H1 (cell line): Measurements from ENCODE around the gene SYNPO. TPM values are rescaled to one million over a fixed set of nuclear protein-coding genes. Genes with fewer than 3 reads are reported as not detected.

Experiments
- CTCF ChIA-PET: fragments of 300-600 bp; sonication (Branson Sonifier 250); formaldehyde crosslinking; loops from one replicate; lab custom pipeline; 2021; ENCODE audit not compliant: partially characterized antibody; lab: Charles Lee
- POLR2A ChIA-PET: fragments of 300-600 bp; sonication (Branson Sonifier 250); formaldehyde crosslinking; loops from one replicate; lab custom pipeline; 2021; ENCODE audit warnings: inconsistent platforms; ENCODE audit not compliant: partially characterized antibody; lab: Charles Lee
- DNase-seq, 2 experiments: peaks; one replicate each; pipeline versions ENCODE4 v3.0.0 to v3.0.0-alpha.2; 2010 to 2022; ENCODE audit warnings: low spot score in 2 of 2, low read depth in 1 of 2, mixed read lengths in 1 of 2
- FAIRE-seq: peaks from 2 replicates; lab custom pipeline; 2011; peaks lifted over from hg19 to GRCh38; lab: Jason Lieb, UNC
- H2AFZ ChIP-seq: 2 replicates; pipeline ENCODE4 v1.8.1; 2012; ENCODE audit warnings: low read length, inconsistent platforms
- H2AK5ac ChIP-seq: 2 replicates; pipeline ENCODE4 v1.6.1; 2013; ENCODE audit warnings: low read depth, low read length
- H2BK120ac ChIP-seq: replicated peaks from 2 replicates; pipeline ENCODE3; 2013; ENCODE audit warnings: low read depth, low read length, inconsistent platforms
- H2BK12ac ChIP-seq: 2 replicates; pipeline ENCODE4 v1.6.1; 2013; ENCODE audit warnings: low read depth, low read length
- H2BK15ac ChIP-seq: 2 replicates; pipeline ENCODE4 v1.6.1; 2013; ENCODE audit warnings: low read length
- H2BK20ac ChIP-seq: 2 replicates; pipeline ENCODE4 v1.6.1; 2013; ENCODE audit warnings: low read length
- H2BK5ac ChIP-seq: 2 replicates; pipeline ENCODE4 v1.6.1; 2013; ENCODE audit warnings: low read depth, low read length
- H3K14ac ChIP-seq: 2 replicates; pipeline ENCODE4 v1.6.1; 2013; ENCODE audit warnings: inconsistent platforms; ENCODE audit not compliant: insufficient read length
- H3K18ac ChIP-seq: 2 replicates; pipeline ENCODE4 v1.6.1; 2013; ENCODE audit warnings: low read length; ENCODE audit errors: extremely low read depth
- H3K23ac ChIP-seq: 2 replicates; pipeline ENCODE4 v1.6.1; 2013; ENCODE audit warnings: inconsistent platforms; ENCODE audit not compliant: insufficient read length
- H3K23me2 ChIP-seq: 2 replicates; pipeline ENCODE4 v1.6.1; 2013; ENCODE audit warnings: low read depth, low read length
- H3K27ac ChIP-seq: 2 replicates; pipeline ENCODE4 v1.6.1; 2011; ENCODE audit warnings: low read depth, low read length, inconsistent platforms
- H3K27me3 ChIP-seq, 4 experiments: replicated peaks in 1 of 4; 1 replicate in 1 of 4; 2 replicates in 3 of 4; pipeline versions ENCODE4 v1.6.1 to v1.8.1; 2011 to 2013; ENCODE audit warnings: low read length in 3 of 4, mild to moderate bottlenecking in 3 of 4, inconsistent platforms in 2 of 4, mixed read lengths in 2 of 4, moderate library complexity in 1 of 4; ENCODE audit not compliant: control insufficient read depth in 3 of 4, insufficient read depth in 3 of 4; ENCODE audit errors: extremely low read depth in 1 of 4
- H3K36me3 ChIP-seq, 4 experiments: 2 replicates each; pipeline versions ENCODE4 v1.6.1 to v1.8.1; 2011 to 2013; ENCODE audit warnings: mild to moderate bottlenecking in 4 of 4, low read length in 3 of 4, moderate library complexity in 2 of 4, control low read depth in 1 of 4, inconsistent platforms in 1 of 4; ENCODE audit not compliant: insufficient read depth in 4 of 4, control insufficient read depth in 2 of 4
- H3K4ac ChIP-seq: replicated peaks from 2 replicates; pipeline ENCODE3; 2013; ENCODE audit warnings: low read length, low read depth, mixed read lengths, inconsistent platforms; ENCODE audit not compliant: insufficient read length
- H3K4me1 ChIP-seq, 4 experiments: replicated peaks in 1 of 4; 1 replicate in 1 of 4; 2 replicates in 3 of 4; pipeline versions ENCODE4 v1.6.1 to v1.8.1; 2011 to 2013; ENCODE audit warnings: low read length in 3 of 4, inconsistent platforms in 2 of 4, mixed read lengths in 1 of 4; ENCODE audit not compliant: insufficient read depth in 4 of 4, control insufficient read depth in 3 of 4
- H3K4me2 ChIP-seq, 2 experiments: 2 replicates each; pipeline versions ENCODE4 v1.6.1 to v1.8.1; 2011 to 2013; ENCODE audit warnings: low read depth in 2 of 2, low read length in 2 of 2, control low read depth in 1 of 2, inconsistent platforms in 1 of 2, mild to moderate bottlenecking in 1 of 2; ENCODE audit not compliant: insufficient read depth in 1 of 2
- H3K4me3 ChIP-seq, 4 experiments: fragments of 200-600, 300-600 bp in 1 of 4; sonication (generic), shearing (Covaris generic), sonication (Bioruptor Twin) in 1 of 4; 2 replicates each; pipeline versions ENCODE4 v1.5.1 to v1.8.1; 2011 to 2016; ENCODE audit warnings: low read length in 4 of 4, low read depth in 3 of 4, control low read depth in 2 of 4, inconsistent platforms in 2 of 4, mild to moderate bottlenecking in 2 of 4, mixed read lengths in 1 of 4, moderate library complexity in 1 of 4; ENCODE audit not compliant: insufficient read depth in 2 of 4; ENCODE audit errors: extremely low read depth in 1 of 4
- H3K56ac ChIP-seq: replicated peaks from 2 replicates; pipeline ENCODE3; 2013; ENCODE audit warnings: low read depth, mild to moderate bottlenecking, mixed read lengths, low read length, inconsistent platforms; ENCODE audit not compliant: insufficient read length
- H3K79me1 ChIP-seq: 2 replicates; pipeline ENCODE4 v1.6.1; 2013; ENCODE audit warnings: low read depth, low read length, control low read depth
- H3K79me2 ChIP-seq, 2 experiments: 2 replicates each; pipeline versions ENCODE4 v1.6.1 to v1.8.1; 2012 to 2013; ENCODE audit warnings: low read length in 2 of 2, mild to moderate bottlenecking in 2 of 2, inconsistent platforms in 1 of 2; ENCODE audit not compliant: insufficient read depth in 2 of 2, control insufficient read depth in 1 of 2
- H3K9ac ChIP-seq, 4 experiments: replicated peaks in 1 of 4; 1 replicate in 1 of 4; 2 replicates in 3 of 4; pipeline versions ENCODE4 v1.6.1 to v1.8.1; 2011 to 2013; ENCODE audit warnings: low read depth in 3 of 4, low read length in 3 of 4, control low read depth in 2 of 4, mild to moderate bottlenecking in 2 of 4, moderate library complexity in 2 of 4, inconsistent platforms in 1 of 4; ENCODE audit errors: extremely low read depth in 1 of 4
- H3K9me3 ChIP-seq, 2 experiments: 2 replicates each; pipeline versions ENCODE4 v1.6.1 to v1.8.1; 2012 to 2013; ENCODE audit warnings: mild to moderate bottlenecking in 2 of 2, moderate library complexity in 2 of 2, control low read depth in 1 of 2, inconsistent platforms in 1 of 2, low read depth in 1 of 2, low read length in 1 of 2, mixed read lengths in 1 of 2; ENCODE audit not compliant: insufficient read depth in 2 of 2
- H4K20me1 ChIP-seq, 2 experiments: replicated peaks in 1 of 2; 2 replicates each; pipeline versions ENCODE3 to v1.8.1; 2011 to 2013; ENCODE audit warnings: inconsistent platforms in 2 of 2, low read length in 2 of 2, mild to moderate bottlenecking in 1 of 2; ENCODE audit not compliant: insufficient read depth in 2 of 2, control insufficient read depth in 1 of 2
- H4K5ac ChIP-seq: 2 replicates; pipeline ENCODE4 v1.6.1; 2013; ENCODE audit warnings: low read length, low read depth, mixed read lengths, inconsistent platforms; ENCODE audit not compliant: insufficient read length
- H4K8ac ChIP-seq: 2 replicates; pipeline ENCODE4 v1.8.0; 2013; ENCODE audit warnings: mild to moderate bottlenecking, moderate library complexity, low read length, inconsistent platforms; ENCODE audit not compliant: insufficient read depth; ENCODE audit errors: extremely low read depth
- H4K91ac ChIP-seq: replicated peaks from 2 replicates; pipeline ENCODE3; 2013; ENCODE audit warnings: low read length, mixed read lengths, inconsistent platforms; ENCODE audit not compliant: insufficient read length
- ATF2 ChIP-seq: IDR thresholded peaks from 2 replicates; pipeline ENCODE4 v1.6.1; 2012; ENCODE audit warnings: low read length, inconsistent platforms
- ATF3 ChIP-seq: IDR thresholded peaks from 2 replicates; pipeline ENCODE4 v1.6.1; 2011; ENCODE audit warnings: low read depth, mild to moderate bottlenecking, low read length; ENCODE audit not compliant: insufficient read depth
- BRCA1 ChIP-seq: IDR thresholded peaks from 2 replicates; pipeline ENCODE4 v1.6.1; 2012; ENCODE audit warnings: low read depth, low read length, improper control_type of control experiment
- CBX5 ChIP-seq: fragments of 300-800, 300-1000 bp; sonication (generic); IDR thresholded peaks from 2 replicates; pipeline ENCODE4 v1.7.1; 2016; ENCODE audit warnings: antibody characterized with exemption, low read length, low read depth
- CHD1 ChIP-seq: IDR thresholded peaks from 2 replicates; pipeline ENCODE4 v1.6.1; 2012; ENCODE audit warnings: low read depth, low read length, improper control_type of control experiment
- EGR1 ChIP-seq: IDR thresholded peaks from 2 replicates; pipeline ENCODE4 v1.6.1; 2011; ENCODE audit warnings: low read depth, low read length, borderline replicate concordance
- KDM5A ChIP-seq: fragments of 200-600 bp; IDR thresholded peaks from 2 replicates; pipeline ENCODE4 v1.7.1; 2012; ENCODE audit warnings: mild to moderate bottlenecking, low read length, inconsistent platforms, mixed read lengths
- MAFK ChIP-seq: IDR thresholded peaks from 2 replicates; pipeline ENCODE4 v1.6.1; 2012; ENCODE audit warnings: low read depth, mild to moderate bottlenecking, improper control_type of control experiment, low read length
- PHF8 ChIP-seq: fragments of 200-600 bp; sonication (generic); conservative IDR thresholded peaks from 2 replicates; pipeline ENCODE4 v1.7.1; 2012; ENCODE audit warnings: low read depth, mild to moderate bottlenecking, inconsistent platforms, low read length, moderate library complexity
- RNF2 ChIP-seq: fragments of 200-900, 300-1000 bp; sonication (generic); IDR thresholded peaks from 2 replicates; pipeline ENCODE4 v1.7.1; 2016; ENCODE audit warnings: borderline replicate concordance, low read depth, mild to moderate bottlenecking, antibody characterized with exemption, low read length; ENCODE audit not compliant: poor library complexity, severe bottlenecking; ENCODE audit errors: missing control alignments
- SP1 ChIP-seq: IDR thresholded peaks from 2 replicates; pipeline ENCODE4 v1.6.1; 2011; ENCODE audit warnings: low read depth, low read length
- TBP ChIP-seq: IDR thresholded peaks from 2 replicates; pipeline ENCODE4 v1.6.1; 2011; ENCODE audit warnings: low read depth, low read length, improper control_type of control experiment
- WGBS, 2 experiments: shearing (Covaris generic) in 1 of 2; methylation state at CpG; one replicate each; pipeline versions ENCODE4 v1.1.6 to v1.1.7; 2013 to 2015; ENCODE audit warnings: low lambda C conversion rate in 2 of 2, mixed read lengths in 2 of 2, inconsistent platforms in 1 of 2, low coverage in 1 of 2, missing lambda C conversion rate in 1 of 2; ENCODE audit not compliant: insufficient replicate concordance in 2 of 2, insufficient coverage in 1 of 2, insufficient read length in 1 of 2; ENCODE audit errors: extremely low coverage in 1 of 2, missing lambda C conversion rate in 1 of 2; 5-methylcytosine and 5-hydroxymethylcytosine counted together
- polyA plus RNA-seq, 7 experiments: library from polyadenylated mRNA; depleted of rRNA in 3 of 7; stranded (reverse) in 5 of 7; unstranded in 2 of 7; fragments of >200 nt in 5 of 7; fragments of 200-250 nt in 2 of 7; gene quantifications; 1 replicate in 5 of 7; 2 replicates in 1 of 7; 4 replicates in 1 of 7; pipeline versions ENCODE4 v1.2.1 to v1.2.3, GENCODE V29; 2011 to 2013; ENCODE audit warnings: missing spikeins in 2 of 7, mixed read lengths in 2 of 7
- total RNA-seq: library from RNA; stranded (reverse); fragmentation: NEBNext Ultra II Directional; extraction: Animal tissue kit (Norgen Biotek cat#: 25700); gene quantifications from 2 replicates; pipeline ENCODE4 v1.2.1, GENCODE V29; 2021

Gene SYNPO
- total and polyA plus RNA-seq, 2 of the 8 experiments (the other 6 are each of a cell fraction or from before 2014, with no cell fraction given), result 2.3 TPM

GRCh38 chr5:150612405-150612804 lies 28.1 kb upstream of the SYNPO start:
- H3K79me2 ChIP-seq, result no peaks in the 10 kb centered on the region
- no peak for FAIRE-seq
- H3K27me3 ChIP-seq, result no peaks in the 10 kb centered on the region
- DNase-seq, result no peak
- H4K8ac ChIP-seq, result no peak overlapping the region
- H3K9me3 ChIP-seq, result no peaks in the 10 kb centered on the region
- H3K4ac ChIP-seq, result no peak overlapping the region
- no peak overlapping the region for H2BK15ac ChIP-seq
- H2AFZ ChIP-seq, result no peak overlapping the region
- no peak overlapping the region for H3K23ac ChIP-seq
- no peak overlapping the region for H4K5ac ChIP-seq
- no peak overlapping the region for H4K91ac ChIP-seq
- H2BK120ac ChIP-seq, result no peak overlapping the region
- no peak overlapping the region for H3K9ac ChIP-seq
- no peaks in the 10 kb centered on the region for H4K20me1 ChIP-seq
- H3K79me1 ChIP-seq, result no peaks in the 10 kb centered on the region
- H3K56ac ChIP-seq, result no peak overlapping the region
- H3K36me3 ChIP-seq, result no peaks in the 10 kb centered on the region
- H2BK5ac ChIP-seq, result no peak overlapping the region
- no peak overlapping the region for H3K18ac ChIP-seq
- no peak overlapping the region for H2AK5ac ChIP-seq
- no peak overlapping the region for H3K4me2 ChIP-seq
- H2BK12ac ChIP-seq, result no peak overlapping the region
- H3K27ac ChIP-seq, result no peak overlapping the region
- no peak overlapping the region for H2BK20ac ChIP-seq
- ChIA-PET POLR2A (interaction anchor here (1.0 to 1.4 kb wide), 4 partner anchors 48 to 162 kb away, joined by 3 to 4 read pairs (median 4); partner anchors contain the start of gene MYOZ3), CTCF (interaction anchor here (0.6 to 8.6 kb wide), 15 partner anchors 9 to 153 kb away, joined by 3 to 72 read pairs (median 4); no protein-coding TSS in a partner anchor)
- WGBS, 2 experiments, result 90% methylated on average over 4 of the region's 4 CpGs; no CpG with 5 or more reads in 1 of the 2 experiments
- no peak overlapping the region for H3K4me3 ChIP-seq
- H3K23me2 ChIP-seq, result no peaks in the 10 kb centered on the region; the same call in 1 of the 2 replicates
- H3K14ac ChIP-seq, result no peak overlapping the region
- peaks cover 0 to 11% (median 6%) of the 10 kb centered on the region in 4 experiments; a peak in 3 of 7 replicates for H3K4me1 ChIP-seq
- TF ChIP-seq KDM5A (no peak), TBP (no peak), RNF2 (no peak), EGR1 (no peak), ATF2 (no peak), ATF3 (no peak), MAFK (no peak), PHF8 (no peak), CHD1 (no peak), CBX5 (no peak), SP1 (no peak), BRCA1 (no peak)
